Stimulated activated CD4-positive, alpha-beta T cell treated with anti-CD3 and anti-CD28 coated beads, Interleukin-1b, Interleukin-23, amount 100 ng/mL, for 1 hour (primary cell): ENCODE data around the gene TM4SF20.

Experiments used
- DNase-seq, 2 donors: peaks; one replicate each; pipeline ENCODE4 v3.0.0-alpha.2; 2020; ENCODE audit warnings: low read depth in 2 of 2

The TM4SF20 gene, protein sequence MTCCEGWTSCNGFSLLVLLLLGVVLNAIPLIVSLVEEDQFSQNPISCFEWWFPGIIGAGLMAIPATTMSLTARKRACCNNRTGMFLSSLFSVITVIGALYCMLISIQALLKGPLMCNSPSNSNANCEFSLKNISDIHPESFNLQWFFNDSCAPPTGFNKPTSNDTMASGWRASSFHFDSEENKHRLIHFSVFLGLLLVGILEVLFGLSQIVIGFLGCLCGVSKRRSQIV

DNA sequence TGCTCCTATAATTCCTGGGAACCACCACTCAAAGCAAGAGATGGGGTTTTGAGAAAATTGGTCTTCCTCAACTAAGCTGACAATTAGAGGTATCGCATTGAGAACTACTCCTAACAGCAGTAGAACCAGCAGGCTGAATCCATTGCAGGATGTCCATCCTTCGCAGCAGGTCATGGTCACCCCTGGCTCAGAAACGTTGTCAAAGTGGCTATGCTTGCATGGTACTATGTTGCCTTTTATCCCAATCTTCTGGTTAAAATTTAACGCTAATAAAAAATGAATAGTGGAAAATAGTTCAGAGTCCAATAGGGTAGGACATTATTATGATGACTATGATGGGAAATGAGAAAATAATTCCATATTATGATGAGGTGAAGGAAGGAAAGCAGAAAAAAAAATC, at the start of gene TM4SF20:
Gene TM4SF20 (minus strand): TSS at position 212 of the 400 bp plus-strand sequence. CDS start 38 bp downstream, at position 174.
- DNase-seq = no peak

DNA sequence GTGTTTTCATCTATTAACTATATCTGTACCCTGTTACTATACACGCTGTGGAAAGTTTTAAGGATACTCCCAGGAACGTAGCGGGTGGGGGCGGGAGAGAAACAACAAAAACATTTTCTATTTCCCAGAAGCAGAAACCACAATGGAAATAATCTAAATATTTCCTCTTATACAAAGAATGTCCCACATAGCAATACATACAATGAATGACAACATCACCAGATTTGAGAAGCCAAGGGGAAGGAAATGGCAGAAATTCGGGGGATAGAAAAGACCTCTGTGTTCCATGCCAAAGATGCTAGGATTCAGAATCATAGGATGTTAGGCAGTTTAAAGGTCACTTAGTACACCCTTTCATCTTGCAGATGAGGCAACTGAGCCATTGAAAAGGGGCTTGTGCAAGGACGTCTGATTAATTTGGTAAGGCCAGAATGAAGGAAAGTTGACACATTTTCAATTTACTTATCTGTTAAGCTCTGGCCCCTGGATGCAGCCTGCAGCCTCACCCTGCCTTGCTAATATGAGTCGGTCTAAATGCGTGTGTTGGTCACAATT, 49.7 kb upstream of the TM4SF20 start:
- DNase-seq = no peak

DNA sequence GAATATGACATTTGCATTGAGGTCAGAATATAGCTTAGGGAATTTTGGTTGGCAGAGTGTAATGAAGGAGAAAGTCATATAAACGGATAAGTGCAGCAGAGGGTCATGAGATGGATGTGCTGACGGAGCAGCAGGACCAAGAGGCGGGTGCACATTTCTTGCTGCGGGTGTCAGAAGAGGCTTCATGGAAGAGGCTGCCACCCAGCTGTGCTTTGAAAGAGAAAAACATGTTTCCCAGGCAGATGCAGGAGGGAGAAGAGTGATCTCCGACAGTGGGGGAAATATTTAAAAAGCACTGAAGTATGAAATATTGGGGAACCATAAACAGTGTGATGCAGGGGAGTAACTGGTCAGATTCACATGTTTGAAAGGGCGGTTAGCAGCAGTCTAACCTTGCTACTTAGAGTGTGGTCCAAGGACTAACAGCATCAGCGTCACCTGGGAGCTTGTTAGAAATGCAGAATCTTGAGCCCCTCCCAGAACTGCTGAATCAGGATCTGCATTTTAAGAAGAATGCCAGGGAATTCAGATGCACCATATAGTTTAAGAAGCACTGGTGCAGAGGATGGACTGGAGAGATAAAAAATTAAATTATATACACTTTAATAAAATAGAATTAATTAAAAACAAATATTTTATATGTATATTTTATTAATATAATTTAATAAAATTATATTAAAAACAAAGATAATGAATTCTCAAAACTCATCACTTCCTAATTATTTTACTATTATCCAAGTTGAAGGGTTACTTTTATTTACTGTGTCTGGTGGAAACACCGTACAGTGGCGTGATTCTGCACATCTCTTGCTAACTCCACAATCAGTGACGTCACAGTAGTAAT, 44.8 kb upstream of the TM4SF20 start:
- DNase-seq = no peak

DNA sequence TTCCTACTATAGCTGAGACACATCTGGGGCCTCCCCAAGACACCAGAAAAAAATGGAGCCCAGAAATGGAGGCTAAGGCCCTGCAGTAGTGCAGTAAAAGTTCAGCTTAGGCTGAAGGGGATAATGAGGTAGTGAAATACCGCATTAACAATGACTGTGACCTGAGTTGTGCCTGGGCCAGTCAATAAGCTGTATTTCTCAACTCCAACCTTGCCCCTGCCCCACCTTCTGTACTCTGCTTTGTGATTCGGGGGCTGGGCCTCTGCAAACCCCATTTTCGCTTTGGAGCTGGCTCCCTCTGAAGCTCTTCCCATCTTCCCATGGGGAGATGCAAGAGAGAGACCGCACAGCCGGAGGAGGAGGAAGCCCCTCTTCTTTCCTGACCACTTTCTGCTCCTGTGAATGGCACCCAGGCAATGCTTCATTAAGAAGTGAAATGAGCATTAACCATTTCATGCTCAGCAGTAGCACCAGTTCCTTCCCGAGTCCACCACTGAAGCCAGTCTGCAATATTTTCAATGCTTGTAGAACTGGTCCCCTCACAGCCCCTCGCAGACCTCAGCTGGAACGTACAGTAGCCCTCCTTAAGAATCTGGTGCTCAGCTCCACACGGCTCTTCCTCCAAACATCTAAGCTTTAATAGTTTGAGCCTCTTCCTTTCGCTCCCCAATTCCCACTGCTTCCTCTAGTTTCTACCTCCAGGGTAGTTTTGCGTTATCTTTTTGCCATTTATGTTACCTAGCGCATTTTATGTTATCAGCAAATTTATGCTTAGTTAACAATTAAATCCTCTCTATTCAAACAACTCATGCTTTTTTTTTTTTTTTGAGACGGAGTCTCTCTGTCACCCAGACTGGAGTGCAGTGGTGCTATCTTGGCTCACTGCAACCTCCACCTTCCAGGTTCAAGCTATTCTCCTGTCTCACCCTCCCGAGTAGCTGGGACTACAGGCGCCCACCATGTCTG, 41.3 kb upstream of the TM4SF20 start:
- DNase-seq = no peak

DNA sequence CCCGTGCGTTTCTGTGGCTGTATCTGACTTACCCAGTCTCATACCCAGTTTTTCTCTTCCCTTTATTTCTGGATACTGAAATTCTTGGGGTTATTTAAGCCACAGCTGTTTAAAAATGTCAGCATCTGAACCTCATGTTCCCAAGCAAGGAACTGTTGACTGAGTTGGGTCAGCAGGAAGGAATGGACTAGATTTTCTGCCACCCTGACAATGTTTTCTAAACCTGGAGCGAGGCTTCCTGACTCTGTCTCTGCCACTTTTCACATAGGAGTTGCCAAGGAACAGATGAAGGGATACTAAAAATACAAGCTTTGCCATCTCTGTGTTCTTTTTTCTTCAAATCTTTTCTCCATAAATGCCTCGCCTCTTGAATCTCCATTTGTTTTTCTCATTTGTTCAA, 37.6 kb upstream of the TM4SF20 start:
- no peak for DNase-seq

DNA sequence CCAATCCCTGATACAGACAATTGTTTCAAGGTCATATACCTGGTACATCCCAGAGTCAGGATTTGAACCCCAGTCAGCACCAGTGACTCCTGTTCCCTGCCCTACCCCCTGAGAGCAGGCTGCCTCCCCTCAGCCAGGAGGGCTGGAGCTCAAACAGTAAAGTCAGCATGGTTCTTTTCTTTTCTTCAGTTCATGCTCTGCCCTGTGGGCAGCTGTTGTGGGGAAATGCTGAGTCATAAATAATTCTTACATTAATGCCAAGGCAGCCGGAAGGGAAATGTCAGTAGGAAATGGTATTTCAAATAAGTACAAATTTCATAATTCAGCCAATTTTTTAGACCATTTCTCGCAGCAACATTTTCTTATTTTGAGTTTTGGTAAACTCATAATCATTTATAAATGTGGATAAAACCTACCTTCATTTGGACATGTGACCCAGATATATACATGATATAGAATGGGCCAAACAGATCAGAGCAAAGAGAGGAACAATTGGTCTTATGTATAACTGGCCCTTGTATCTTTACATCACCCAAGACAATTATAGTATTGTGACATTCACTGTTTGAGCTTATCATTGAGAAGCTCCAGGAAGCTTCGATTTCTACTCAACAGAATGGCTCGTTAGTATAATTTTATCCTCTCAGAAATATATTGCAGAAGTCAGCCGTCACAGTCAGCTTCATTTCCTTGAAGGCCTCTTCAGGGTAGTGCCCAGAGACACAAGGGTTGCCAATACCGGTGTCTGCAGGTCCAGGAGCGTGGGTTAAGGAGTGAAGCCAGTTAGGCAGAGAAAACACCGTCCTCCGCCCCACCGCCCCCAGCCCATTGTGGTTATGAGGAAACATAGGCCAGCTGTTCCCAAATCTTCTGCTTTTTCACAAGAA, 36.7 kb upstream of the TM4SF20 start:
- DNase-seq = no peak

DNA sequence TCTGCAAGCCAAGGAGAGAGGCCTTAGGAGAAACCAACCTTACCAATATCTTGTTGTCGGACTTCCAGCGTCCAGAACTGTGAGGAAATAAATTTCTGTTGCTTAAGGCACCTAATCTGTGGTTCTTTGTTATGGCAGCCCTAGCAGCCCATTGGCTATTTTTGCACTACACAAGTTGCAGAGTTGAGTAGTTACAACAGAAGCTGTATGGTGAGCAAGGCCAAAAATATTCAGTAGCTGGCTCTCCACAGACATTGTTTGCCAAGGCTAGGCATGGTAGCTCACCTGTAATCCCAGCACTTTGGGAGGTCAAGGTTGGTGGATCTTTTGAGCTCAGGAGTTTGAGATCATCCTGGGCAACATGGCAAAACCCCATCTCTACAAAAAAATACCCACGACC, 35.7 kb upstream of the TM4SF20 start:
- DNase-seq = no peak

DNA sequence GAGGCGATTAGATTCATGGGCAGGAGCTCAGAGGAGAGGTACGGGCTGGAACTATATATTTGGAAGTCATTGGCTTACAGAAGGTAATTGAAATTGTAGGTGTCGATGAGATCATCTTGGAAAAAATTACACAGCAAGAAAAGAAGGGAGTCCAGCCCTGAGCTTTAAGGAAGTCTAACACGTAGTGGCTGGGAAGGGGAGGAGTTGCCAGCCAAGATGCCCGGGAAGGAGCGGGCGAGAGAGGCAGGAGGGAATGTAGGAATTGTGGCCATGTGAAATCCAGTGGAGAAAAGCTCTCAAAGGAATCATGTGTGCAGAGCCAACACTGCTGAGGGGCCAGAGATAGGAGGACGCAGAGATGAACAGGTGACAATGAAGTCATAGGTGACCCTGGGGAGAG, 34.3 kb upstream of the TM4SF20 start:
- no peak for DNase-seq

DNA sequence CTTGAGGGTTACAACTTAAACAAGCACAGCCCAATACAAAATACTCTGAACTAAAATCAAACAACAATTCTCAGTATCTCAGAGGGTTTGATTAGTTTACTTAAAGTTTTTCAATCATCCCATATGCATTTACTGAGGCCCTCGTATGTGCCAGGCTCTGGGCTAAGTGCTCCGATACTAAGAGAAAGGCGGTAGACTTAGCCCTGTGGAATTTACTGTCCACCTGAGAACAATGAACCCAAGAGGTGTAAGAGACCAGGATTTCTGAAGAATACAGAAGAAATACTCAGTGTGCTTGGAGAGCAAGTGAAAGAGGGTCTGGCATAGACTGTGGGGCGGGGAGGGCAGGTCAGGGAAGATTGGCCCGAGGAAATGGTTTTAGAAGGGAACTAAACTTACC, 33.8 kb upstream of the TM4SF20 start:
- DNase-seq = no peak

DNA sequence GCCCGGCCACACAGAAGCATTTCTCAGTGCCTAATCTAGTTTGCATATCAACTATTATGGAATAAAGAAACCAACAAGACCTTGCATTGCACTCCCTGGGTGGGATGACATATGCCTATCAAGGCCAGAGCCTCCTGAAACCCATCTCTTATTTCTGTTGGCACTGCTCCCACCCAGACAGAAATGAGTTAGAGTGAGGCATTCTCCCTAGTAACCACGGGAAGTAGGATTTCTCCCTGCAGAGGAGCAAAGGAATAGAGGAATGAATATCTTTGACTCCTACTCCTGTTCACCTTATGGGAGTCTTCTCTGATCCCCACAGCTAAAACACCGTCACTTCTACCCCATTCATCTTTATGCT, 32.9 kb upstream of the TM4SF20 start:
- DNase-seq = no peak

DNA sequence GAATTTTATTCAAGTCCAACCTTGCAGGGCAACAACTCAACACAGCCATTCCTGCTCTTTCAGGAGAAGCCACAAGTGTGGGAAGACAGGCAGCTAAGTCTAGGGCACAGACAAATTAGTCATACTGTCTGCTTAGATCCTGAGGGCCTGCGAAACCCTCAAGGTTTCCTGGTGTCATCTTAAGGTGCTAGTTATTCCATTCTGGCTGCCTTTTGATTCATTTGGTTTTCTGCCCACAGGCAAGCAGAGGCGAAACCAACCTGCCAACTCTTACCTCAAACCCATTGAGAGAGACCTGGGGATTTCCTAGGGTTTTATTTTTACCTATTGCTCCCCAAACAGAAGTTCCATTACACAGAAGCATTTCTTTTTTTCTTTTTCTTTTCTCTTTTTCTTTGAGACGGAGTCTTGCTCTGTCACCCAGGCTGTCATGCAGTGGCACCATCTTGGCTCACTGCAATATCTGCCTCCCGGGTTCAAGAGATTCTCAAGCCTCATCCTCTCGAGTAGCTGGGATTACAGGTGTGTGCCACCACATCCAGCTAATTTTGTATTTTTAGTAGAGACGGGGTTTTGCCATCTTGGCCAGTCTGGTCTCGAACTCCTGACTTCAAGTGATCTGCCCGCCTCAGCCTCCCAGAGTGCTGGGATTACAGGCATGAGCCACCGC, 32.3 kb upstream of the TM4SF20 start:
- DNase-seq = peak in 1 of 2 donors; percentile 15

DNA sequence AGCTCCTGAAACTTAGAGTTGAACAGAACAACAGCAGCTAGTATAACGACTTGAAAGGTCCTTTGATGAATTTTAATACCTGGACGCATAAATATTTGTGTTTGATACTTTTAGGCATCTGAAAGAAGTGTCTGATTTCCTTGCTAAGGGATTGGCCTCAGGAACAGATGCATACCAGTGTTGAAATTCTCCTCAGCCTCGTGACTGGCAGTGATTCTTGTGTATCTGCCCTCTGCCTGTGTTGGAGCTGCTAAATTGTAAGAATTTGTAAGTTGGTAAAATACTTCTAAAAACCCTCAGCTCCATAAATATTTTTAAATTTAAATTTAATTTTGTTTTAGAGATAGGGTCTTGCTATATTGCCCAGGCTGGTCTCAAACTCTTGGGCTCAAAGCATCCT, 31.1 kb upstream of the TM4SF20 start:
- no peak for DNase-seq

DNA sequence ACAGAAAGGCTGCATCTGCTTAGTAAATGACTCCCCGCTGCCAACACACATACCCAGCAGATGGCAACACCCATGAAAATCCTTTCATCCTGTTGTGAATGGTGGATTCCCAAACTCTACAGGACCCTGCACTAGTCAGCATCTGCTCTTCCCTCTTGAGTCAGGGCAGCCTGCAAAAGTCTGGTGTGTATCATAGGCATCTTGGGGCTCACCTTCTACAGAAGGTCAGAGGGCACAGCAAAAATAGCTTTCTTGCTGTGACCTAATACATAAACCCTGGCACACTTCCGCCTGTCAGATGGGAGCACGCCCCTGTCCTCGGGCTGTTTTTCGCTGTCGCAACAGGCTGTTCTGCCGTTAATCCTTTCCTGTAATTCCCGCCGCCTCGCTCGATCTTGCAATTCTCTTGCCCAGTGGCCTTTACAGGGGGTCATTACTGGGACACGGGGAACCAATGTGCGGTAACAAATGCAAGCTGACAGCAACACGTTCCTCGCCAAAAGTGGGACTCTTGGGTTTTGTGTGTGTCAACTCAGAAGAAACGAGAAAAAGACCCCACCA, 28.6 kb upstream of the TM4SF20 start:
- DNase-seq = no peak

DNA sequence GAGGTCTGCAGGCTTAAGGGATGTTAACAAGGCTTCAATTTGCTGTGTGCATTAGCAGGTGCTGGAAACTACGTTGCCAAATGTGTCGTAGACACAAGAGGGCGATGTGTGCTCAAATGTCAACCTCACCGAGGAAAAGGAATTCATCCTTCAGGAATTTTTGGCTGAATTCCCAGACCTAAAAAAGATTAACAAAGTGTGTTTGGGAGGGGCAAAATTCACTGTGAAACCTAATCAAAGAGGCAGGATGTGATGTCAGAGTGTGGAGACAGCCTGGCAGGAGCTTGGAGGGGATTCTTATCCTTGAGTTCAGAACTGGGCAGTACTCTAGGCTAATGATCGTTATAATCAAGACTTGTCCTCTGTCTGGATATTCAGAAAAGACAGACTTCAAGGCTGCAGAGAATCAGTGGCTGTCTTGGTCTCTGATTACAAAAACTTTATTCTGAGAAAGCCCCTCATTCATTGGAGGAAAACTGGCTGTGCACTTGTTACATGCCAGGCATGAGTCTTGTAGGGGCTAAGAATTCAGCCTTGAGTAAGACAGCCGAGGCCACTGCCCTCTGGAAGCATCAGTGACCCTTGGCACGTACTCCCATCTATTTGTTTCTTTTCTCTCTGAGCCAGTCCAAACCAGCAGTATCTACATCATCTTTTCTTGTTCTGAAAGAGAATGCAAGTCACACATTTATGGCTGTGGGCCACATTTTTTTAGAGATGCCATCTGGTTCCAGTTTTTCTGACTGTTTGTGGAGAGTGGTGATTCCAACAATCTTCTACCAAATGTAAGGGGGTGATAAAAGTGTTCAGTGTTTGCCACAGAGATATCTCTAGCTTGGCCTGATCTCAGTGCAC, 27.3 kb upstream of the TM4SF20 start:
- no peak for DNase-seq

DNA sequence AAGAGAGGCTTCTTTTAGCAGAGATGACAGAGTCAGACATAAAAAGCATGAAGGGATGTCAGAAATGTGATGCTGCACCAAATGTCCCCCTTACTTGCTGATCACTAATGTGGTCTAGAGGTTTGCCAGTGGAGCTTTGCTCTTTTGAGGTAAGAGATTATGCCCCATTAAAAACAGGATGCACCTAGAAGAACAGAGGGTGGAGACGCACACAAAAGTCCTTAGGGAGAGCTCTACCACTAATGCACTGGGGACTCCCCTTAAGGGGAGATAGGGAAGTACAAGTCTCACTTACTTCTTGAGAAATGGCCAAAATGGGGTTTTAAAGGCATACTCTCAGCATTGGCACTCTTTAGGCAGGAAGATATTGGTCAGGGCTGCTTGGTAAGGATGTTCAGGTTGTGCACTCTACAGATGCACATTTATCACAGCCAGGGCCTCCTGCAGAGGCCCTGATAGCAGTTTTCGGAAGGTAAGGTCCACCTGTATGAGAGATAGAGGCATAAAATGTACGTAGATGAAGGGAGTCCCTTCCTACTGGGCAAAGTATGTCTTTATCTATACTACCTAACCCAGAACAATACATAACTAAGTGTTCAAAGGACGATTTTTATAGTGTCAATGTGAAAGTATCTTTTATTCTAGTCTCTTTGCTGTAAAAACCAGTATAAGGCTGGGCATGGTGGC, 25.6 kb upstream of the TM4SF20 start:
- DNase-seq = no peak

DNA sequence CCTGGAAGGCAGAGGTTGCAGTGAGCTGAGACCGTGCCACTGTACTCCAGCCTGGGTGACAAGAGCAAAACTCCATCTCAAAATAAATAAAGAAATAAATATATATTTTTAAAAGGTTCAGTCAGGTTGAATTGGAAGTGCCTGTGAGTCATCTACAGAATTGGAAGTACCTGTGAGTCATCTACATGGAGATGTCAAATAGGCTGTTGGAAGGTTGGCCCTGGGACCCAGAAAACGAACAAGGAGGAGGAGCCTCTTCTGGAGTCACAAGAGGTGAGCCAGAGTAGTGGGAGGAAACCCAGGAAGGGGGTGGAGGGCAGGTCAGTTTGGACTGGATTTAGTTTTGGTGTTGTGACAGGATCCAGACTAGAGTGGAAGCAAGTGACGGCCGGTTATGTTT, 23.9 kb upstream of the TM4SF20 start:
- DNase-seq = no peak

DNA sequence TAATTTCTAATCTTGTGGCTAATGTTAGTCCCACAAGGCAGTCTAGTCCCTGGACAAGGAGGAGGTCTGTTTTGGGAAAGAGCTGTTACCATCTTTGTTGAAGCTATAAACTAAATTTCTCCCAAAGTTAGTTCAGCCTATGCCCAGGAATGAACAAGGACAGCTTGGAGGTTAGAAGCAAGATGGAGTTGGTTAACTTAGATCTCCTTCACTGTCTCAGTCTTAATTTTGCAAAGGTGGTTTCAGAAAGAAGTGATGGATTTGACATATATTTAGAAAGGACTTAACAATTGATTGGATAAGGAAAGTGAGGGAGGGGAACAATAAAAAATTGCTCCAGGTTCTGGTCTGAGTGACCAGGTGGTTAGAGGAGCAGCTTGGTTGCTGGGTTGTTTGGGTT, 23.2 kb upstream of the TM4SF20 start:
- DNase-seq = no peak

DNA sequence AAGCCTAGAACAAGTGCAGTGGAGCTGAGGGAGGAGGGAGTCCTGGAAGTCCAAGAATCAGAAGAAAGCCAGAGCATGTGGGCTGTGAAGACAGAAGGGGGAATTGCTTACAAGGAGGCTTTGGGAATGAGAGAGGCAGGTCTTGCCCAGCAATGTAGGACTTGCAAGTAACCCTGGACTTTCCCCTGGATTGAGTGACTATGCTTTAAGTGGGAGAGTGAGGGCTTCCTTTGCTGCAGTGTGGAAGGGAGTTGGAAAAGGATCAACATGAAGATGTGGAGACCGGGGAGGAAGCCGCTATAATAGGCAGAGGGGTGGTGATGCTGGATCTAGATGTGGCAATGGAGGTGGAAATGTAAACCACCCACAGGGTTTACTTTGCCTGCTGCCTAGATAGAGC, 22.4 kb upstream of the TM4SF20 start:
- DNase-seq = no peak
